Activated CD8-positive, alpha-beta T cell treated with anti-CD3 and anti-CD28 coated beads for 36 hours (primary cell): Measurements from ENCODE around the gene TOM1L2. TPM values are rescaled to one million over a fixed set of nuclear protein-coding genes. Genes with fewer than 3 reads are reported as not detected.
A peak's percentile ranks its signal among the peaks of the same experiment; 100 is the strongest.

Source experiments
- ATAC-seq: fragments of 200-7000 bp; cut with Tn5 transposase; one replicate; pipeline ENCODE4 v1.10.0; 2021; ENCODE audit warnings: mild to moderate bottlenecking, moderate library complexity
- CTCF ChIA-PET: fragments of 350-600 bp; sonication (Branson Sonifier 250); formaldehyde crosslinking; loops from one replicate; lab custom pipeline; 2021; ENCODE audit warnings: antibody characterized with exemption; lab: Charles Lee
- POLR2A ChIA-PET: fragments of 350-600 bp; sonication (Branson Sonifier 250); formaldehyde crosslinking; loops from one replicate; lab custom pipeline; 2021; ENCODE audit warnings: antibody characterized with exemption; lab: Charles Lee
- DNase-seq: peaks from one replicate; pipeline ENCODE4 v3.0.0-alpha.2; 2020
- H3K27ac Mint-ChIP-seq: one replicate; pipeline ENCODE4 v1.8.0; 2021; ENCODE audit warnings: mild to moderate bottlenecking, mixed read lengths
- H3K27me3 Mint-ChIP-seq: one replicate; pipeline ENCODE4 v1.8.0; 2021; ENCODE audit warnings: mixed read lengths
- H3K36me3 Mint-ChIP-seq: one replicate; pipeline ENCODE4 v1.8.0; 2021; ENCODE audit warnings: low read depth, mixed read lengths
- H3K4me1 Mint-ChIP-seq: one replicate; pipeline ENCODE4 v1.8.0; 2021; ENCODE audit warnings: low read depth, mixed read lengths
- H3K4me3 Mint-ChIP-seq: one replicate; pipeline ENCODE4 v1.8.0; 2021; ENCODE audit warnings: mild to moderate bottlenecking, moderate library complexity, mixed read lengths
- H3K9me3 Mint-ChIP-seq: one replicate; pipeline ENCODE4 v1.8.0; 2021; ENCODE audit warnings: mixed read lengths
- CTCF ChIP-seq: fragments of 200-600 bp; IDR thresholded peaks from one replicate; pipeline ENCODE4 v1.8.0; 2022; ENCODE audit warnings: antibody characterized with exemption, mild to moderate bottlenecking
- intact Hi-C: fragments of 100-400 bp; cut with micrococcal nuclease; formaldehyde crosslinking; loops from one replicate; pipeline ENCODE4 v1.10.0; 2022
- total RNA-seq, 2 experiments: library from RNA; stranded (reverse); gene quantifications; one replicate each; pipeline ENCODE4 v1.2.3, GENCODE V29; 2021

The TOM1L2 gene
- total RNA-seq, 2 experiments from 2014 or later = 10.3 to 10.8 TPM

- H3K9me3 Mint-ChIP-seq = no peaks in the 10 kb centered on the region
- ChIA-PET POLR2A (interaction anchor here (0.6 to 22.2 kb wide), 7 partner anchors 11 to 216 kb away, joined by 3 to 617 read pairs (median 3); partner anchors contain the start of genes ATPAF2, GID4 and SREBF1), CTCF (interaction anchor here (0.6 to 1.4 kb wide), 5 partner anchors 10 to 31 kb away, joined by 3 to 7 read pairs (median 4); partner anchors contain the start of gene SREBF1)
- no peak for TF ChIP-seq CTCF
- H3K27me3 Mint-ChIP-seq = no peaks in the 10 kb centered on the region
- intact Hi-C loops = no loop called here
- no peak for ATAC-seq
- peak overlapping the region; percentile 55 for H3K27ac Mint-ChIP-seq
- peaks cover 88% of the 10 kb centered on the region for H3K4me1 Mint-ChIP-seq
- peak overlapping the region; percentile 71 for H3K4me3 Mint-ChIP-seq
- no peak for DNase-seq
- H3K36me3 Mint-ChIP-seq = peaks cover 57% of the 10 kb centered on the region
Measured at GRCh38 chr17:17822616-17823015, 149.6 kb downstream of the TOM1L2 start.

- DNase-seq (no peak), ATAC-seq (no peak)
- Mint-ChIP-seq H3K27ac (peak overlapping the region; percentile 55), H3K4me3 (peak overlapping the region; percentile 71), H3K36me3 (peaks cover 59% of the 10 kb centered on the region), H3K27me3 (no peaks in the 10 kb centered on the region), H3K9me3 (no peaks in the 10 kb centered on the region), H3K4me1 (peaks cover 83% of the 10 kb centered on the region)
- TF ChIP-seq CTCF = no peak
- intact Hi-C loops = no loop called here
- POLR2A ChIA-PET = interaction anchor here (0.6 to 22.2 kb wide), 8 partner anchors 10 to 216 kb away, joined by 3 to 617 read pairs (median 3); partner anchors contain the start of genes ATPAF2, GID4 and SREBF1
- CTCF ChIA-PET = interaction anchor here (0.6 to 2.5 kb wide), 7 partner anchors 10 to 95 kb away, joined by 3 to 10 read pairs (median 4); partner anchors contain the start of gene SREBF1
Measured at GRCh38 chr17:17822189-17822588, 150.0 kb downstream of the TOM1L2 start.

GRCh38 chr17:17820463-17821158 is 151.6 kb downstream of the TOM1L2 start:
- TF ChIP-seq CTCF = no peak
- ATAC-seq = no peak
- DNase-seq = no peak
- POLR2A ChIA-PET = interaction anchor here (0.6 to 22.2 kb wide), 9 partner anchors 9 to 154 kb away, joined by 3 to 617 read pairs (median 3); partner anchors contain the start of gene SREBF1
- peaks cover 68% of the 10 kb centered on the region for H3K4me1 Mint-ChIP-seq
- peak overlapping the region; percentile 84 for H3K27ac Mint-ChIP-seq
- intact Hi-C loops = no loop called here
- peaks cover 54% of the 10 kb centered on the region for H3K36me3 Mint-ChIP-seq
- H3K4me3 Mint-ChIP-seq = peak overlapping the region; percentile 25
- CTCF ChIA-PET = interaction anchor here (1.1 to 2.5 kb wide), 13 partner anchors 8 to 217 kb away, joined by 3 to 11 read pairs (median 5); partner anchors contain the start of gene SREBF1
- no peaks in the 10 kb centered on the region for H3K9me3 Mint-ChIP-seq
- no peaks in the 10 kb centered on the region for H3K27me3 Mint-ChIP-seq

GRCh38 chr17:17820046-17820445 is 152.2 kb downstream of the TOM1L2 start:
- peaks cover 57% of the 10 kb centered on the region for H3K36me3 Mint-ChIP-seq
- peak overlapping the region; percentile 84 for H3K27ac Mint-ChIP-seq
- H3K27me3 Mint-ChIP-seq = no peaks in the 10 kb centered on the region
- DNase-seq (no peak), ATAC-seq (no peak)
- H3K4me1 Mint-ChIP-seq = peaks cover 63% of the 10 kb centered on the region
- ChIA-PET CTCF (interaction anchor here (1.1 to 2.5 kb wide), 13 partner anchors 7 to 218 kb away, joined by 3 to 11 read pairs (median 5); partner anchors contain the start of gene SREBF1), POLR2A (interaction anchor here (0.6 to 22.2 kb wide), 8 partner anchors 8 to 138 kb away, joined by 3 to 617 read pairs (median 3); partner anchors contain the start of gene SREBF1)
- TF ChIP-seq CTCF = no peak
- H3K4me3 Mint-ChIP-seq = peak overlapping the region; percentile 25
- H3K9me3 Mint-ChIP-seq = no peaks in the 10 kb centered on the region
- intact Hi-C loops = no loop called here
